ENCODE results near the gene SEC62. TPM values are rescaled to one million over a fixed set of nuclear protein-coding genes. Genes with fewer than 3 reads are reported as not detected.

Gene SEC62
- total and polyA plus RNA-seq, 2 of the 4 experiments (the other 2 are of a cell fraction) = 33.2 to 36.6 TPM

DNA sequence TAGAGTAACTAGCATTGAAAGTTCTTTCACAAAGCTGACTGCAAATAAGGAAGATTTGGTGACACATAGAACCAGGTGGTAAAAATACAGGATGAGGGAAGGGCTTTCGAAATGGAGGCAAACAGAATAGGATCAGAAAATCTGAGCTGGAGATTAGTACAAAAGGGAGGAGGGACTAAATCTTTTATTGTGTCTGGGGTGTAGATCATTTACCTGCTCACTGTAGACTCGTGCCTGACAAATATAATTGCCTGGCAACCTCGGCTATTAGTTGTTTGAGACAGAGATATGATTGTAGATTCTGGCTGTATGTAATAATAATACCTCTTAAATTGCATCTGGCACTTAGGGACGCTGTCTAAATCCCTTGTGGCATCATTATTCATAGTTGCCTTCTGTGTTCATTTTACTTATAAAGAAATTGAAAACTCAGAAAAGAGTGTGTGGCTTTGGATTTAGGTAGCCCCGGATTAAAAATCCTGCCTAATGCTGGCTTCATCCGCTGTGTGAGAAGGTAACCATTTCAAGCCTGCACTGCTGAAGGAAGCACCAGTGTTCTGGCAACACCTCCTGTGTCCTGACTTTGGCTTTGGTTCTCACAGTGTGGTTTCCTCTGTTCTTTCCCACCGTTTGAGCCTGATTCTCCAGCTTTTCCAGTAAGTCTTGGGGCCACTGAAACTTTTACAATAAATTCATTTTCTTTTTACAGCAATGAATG, 46.2 kb downstream of the SEC62 start:
- Histone ChIP-seq H3K4me2 (ENCODE audit: low read depth, low read length) (no peak overlapping the region), H3K4me3 (ENCODE audit: insufficient read depth, low read depth, low read length) (no peak overlapping the region), H3K9me1 (ENCODE audit: insufficient read depth, low read length) (no peaks in the 10 kb centered on the region), H2BK120ac (ENCODE audit: low read depth, low read length) (no peak overlapping the region), H3K4ac (ENCODE audit: low read depth, low read length) (no peak overlapping the region), H3K14ac (replicated peaks; ENCODE audit: low read depth, low read length) (no peak overlapping the region), H3K56ac (ENCODE audit: extremely low read depth, insufficient read depth, low read length) (no peak overlapping the region), H3K4me1 (ENCODE audit: control insufficient read depth, insufficient read depth, low read length) (no peaks in the 10 kb centered on the region), H4K91ac (ENCODE audit: insufficient read depth, low read depth, low read length) (no peak overlapping the region), H2AK5ac (ENCODE audit: low read depth, low read length) (no peak overlapping the region), H2BK20ac (ENCODE audit: low read depth, low read length) (no peak overlapping the region), H3K23ac (ENCODE audit: low read depth, low read length) (no peak overlapping the region), H3K18ac (ENCODE audit: low read depth, low read length) (no peak overlapping the region), H2AK9ac (replicated peaks; ENCODE audit: low read depth, low read length, poor library complexity) (no peak overlapping the region), H3K79me1 (ENCODE audit: low read depth in 1 of 2, low read length in 2 of 2) (no peaks in the 10 kb centered on the region), H4K5ac (ENCODE audit: low read depth, low read length) (no peak overlapping the region), H2AFZ (replicated peaks; ENCODE audit: low read length, poor library complexity) (no peak overlapping the region), H2BK5ac (ENCODE audit: low read depth, low read length, poor library complexity, severe bottlenecking) (no peak overlapping the region), H4K20me1 (ENCODE audit: insufficient read depth, low read length) (no peaks in the 10 kb centered on the region), H3K27ac (ENCODE audit: insufficient read depth, low read length) (no peak overlapping the region), H3K36me3 (ENCODE audit: control insufficient read depth, insufficient read depth, low read length) (no peaks in the 10 kb centered on the region), H3K27me3 (ENCODE audit: control insufficient read depth, insufficient read depth, low read length) (peaks cover 3% of the 10 kb centered on the region; the same call in 1 of the 2 replicates), H3K9me3 (ENCODE audit: control insufficient read depth, insufficient read depth, low read length) (no peaks in the 10 kb centered on the region), H4K8ac (ENCODE audit: low read depth in 2 of 2, low read length in 2 of 2) (no peak overlapping the region), H3K9ac (ENCODE audit: low read depth, low read length) (no peak overlapping the region), H2BK15ac (ENCODE audit: low read depth, low read length) (no peak overlapping the region)
- ChIA-PET CTCF (no interaction called here), POLR2A (ENCODE audit: unreplicated experiment) (no interaction called here)
- 40% methylated on average over 2 of the region's 7 CpGs; no CpG with 5 or more reads in 1 of the 2 experiments for WGBS, 2 experiments (ENCODE audit: extremely low coverage in 2 of 2, insufficient read length in 1 of 2)
- DNase-seq (no peak), ATAC-seq (ENCODE audit: low read depth) (no peak)
- in situ Hi-C loops (cut with MboI; ENCODE audit: low sequenced_read_pairs) (no loop called here), dilution Hi-C loops (cut with HindIII; ENCODE audit: low sequenced_read_pairs, unreplicated experiment) (no loop called here), intact Hi-C loops (cut with micrococcal nuclease) (no loop called here)
- no TSS peak for BruUV-seq (replicated peaks)
- no peak for TF ChIP-seq SMC3 (IDR thresholded peaks at IDR 0.05; ENCODE audit: low read depth, low read length)
- TF ChIP-seq POLR2A (IDR thresholded peaks at IDR 0.05; ENCODE audit: low read depth, low read length) = no peak
- TF ChIP-seq RCOR1 (IDR thresholded peaks at IDR 0.05; ENCODE audit: insufficient replicate concordance, low read length) = no peak
- no peak for TF ChIP-seq MAZ (IDR thresholded peaks at IDR 0.05; ENCODE audit: borderline replicate concordance, low read depth, low read length)
- TF ChIP-seq, protein P1, sequence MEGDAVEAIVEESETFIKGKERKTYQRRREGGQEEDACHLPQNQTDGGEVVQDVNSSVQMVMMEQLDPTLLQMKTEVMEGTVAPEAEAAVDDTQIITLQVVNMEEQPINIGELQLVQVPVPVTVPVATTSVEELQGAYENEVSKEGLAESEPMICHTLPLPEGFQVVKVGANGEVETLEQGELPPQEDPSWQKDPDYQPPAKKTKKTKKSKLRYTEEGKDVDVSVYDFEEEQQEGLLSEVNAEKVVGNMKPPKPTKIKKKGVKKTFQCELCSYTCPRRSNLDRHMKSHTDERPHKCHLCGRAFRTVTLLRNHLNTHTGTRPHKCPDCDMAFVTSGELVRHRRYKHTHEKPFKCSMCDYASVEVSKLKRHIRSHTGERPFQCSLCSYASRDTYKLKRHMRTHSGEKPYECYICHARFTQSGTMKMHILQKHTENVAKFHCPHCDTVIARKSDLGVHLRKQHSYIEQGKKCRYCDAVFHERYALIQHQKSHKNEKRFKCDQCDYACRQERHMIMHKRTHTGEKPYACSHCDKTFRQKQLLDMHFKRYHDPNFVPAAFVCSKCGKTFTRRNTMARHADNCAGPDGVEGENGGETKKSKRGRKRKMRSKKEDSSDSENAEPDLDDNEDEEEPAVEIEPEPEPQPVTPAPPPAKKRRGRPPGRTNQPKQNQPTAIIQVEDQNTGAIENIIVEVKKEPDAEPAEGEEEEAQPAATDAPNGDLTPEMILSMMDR (conservative IDR thresholded peaks at IDR 0.05; ENCODE audit: low read depth, low read length) = no peak
- TF ChIP-seq CEBPB (IDR thresholded peaks at IDR 0.05; ENCODE audit: low read depth, low read length) = no peak
- TF ChIP-seq BHLHE40 (IDR thresholded peaks at IDR 0.05; ENCODE audit: low read depth, low read length) = no peak
- TF ChIP-seq RAD21 (IDR thresholded peaks at IDR 0.05; ENCODE audit: low read length) = no peak
- TF ChIP-seq, protein P2, sequence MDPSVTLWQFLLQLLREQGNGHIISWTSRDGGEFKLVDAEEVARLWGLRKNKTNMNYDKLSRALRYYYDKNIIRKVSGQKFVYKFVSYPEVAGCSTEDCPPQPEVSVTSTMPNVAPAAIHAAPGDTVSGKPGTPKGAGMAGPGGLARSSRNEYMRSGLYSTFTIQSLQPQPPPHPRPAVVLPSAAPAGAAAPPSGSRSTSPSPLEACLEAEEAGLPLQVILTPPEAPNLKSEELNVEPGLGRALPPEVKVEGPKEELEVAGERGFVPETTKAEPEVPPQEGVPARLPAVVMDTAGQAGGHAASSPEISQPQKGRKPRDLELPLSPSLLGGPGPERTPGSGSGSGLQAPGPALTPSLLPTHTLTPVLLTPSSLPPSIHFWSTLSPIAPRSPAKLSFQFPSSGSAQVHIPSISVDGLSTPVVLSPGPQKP (IDR thresholded peaks at IDR 0.05; ENCODE audit: borderline replicate concordance, low read depth, low read length) = no peak
- TF ChIP-seq MXI1 (IDR thresholded peaks at IDR 0.05; ENCODE audit: borderline replicate concordance, low read depth, low read length) = no peak
- no peak for TF ChIP-seq CHD1 (IDR thresholded peaks at IDR 0.05; ENCODE audit: low read depth, low read length)
- no peak for TF ChIP-seq MAFK (IDR thresholded peaks at IDR 0.05; ENCODE audit: low read depth, low read length)
- no peak for TF ChIP-seq NFE2L2 (IDR thresholded peaks at IDR 0.05; ENCODE audit: low read depth, low read length)
- TF ChIP-seq USF2 (IDR thresholded peaks at IDR 0.05; ENCODE audit: low read depth, low read length) = no peak
- TF ChIP-seq RFX5 (IDR thresholded peaks at IDR 0.05; ENCODE audit: low read depth, low read length) = no peak
- no peak for TF ChIP-seq FOS (IDR thresholded peaks at IDR 0.05; ENCODE audit: low read depth, low read length)
